Brain pericyte (primary cell): ENCODE data around the gene GPHA2.

ENCODE experiments used
- DNase-seq: peaks from one replicate; pipeline ENCODE4 v3.0.0-alpha.2; 2012; ENCODE audit warnings: low read depth, low spot score

The GPHA2 gene

DNA sequence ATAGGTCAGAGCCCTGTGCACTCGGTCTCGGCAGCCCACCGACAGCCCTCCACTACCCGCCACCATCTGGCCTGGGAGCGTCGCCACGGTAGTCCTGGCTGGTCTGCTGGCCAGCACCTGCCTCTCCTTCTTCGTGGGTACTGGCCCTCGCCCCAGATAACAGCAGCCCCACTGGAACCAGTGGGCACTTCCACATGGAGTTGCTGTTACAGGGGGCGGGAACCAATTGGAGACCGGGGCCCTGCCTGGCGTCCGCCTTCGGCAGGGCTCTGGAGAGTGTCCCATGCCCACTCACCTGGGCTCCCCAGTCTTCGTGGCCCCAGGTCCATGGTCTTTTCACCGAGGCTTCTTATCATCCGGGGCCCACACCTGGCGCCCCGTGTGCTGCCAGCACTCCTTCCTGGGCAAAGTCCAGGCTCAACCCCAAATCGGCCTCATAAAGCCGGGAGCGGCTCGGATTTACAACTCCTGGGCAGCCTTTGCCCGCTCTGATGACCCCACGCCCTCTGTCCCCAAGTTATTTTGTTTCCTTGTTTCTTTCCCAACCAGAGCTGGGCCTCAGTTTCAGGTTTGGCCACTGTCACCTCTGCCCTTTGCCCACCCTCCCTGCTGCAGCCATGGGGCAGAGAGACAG is 44.4 kb downstream of the GPHA2 start:
- no peak for DNase-seq

DNA sequence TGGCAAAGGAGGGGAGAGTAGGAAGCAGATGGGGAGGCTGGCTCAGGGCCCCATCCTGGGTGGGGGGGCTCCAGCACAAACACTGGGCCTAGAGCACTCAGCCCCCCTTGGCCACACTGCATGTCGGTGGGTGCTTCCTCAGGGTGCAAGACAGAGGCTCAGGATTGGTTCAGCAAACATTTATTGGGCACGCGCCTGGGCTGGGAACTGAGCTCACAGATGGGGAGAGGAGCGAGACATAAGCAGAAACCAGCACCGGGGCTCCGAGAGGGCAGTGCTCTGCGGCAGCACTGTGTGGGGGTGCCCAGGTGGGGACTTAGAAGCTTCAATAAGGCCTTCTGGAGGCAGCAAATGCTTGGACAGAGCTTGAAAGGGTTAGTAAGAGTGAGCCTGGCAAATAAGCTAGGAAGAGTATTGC is 45.2 kb downstream of the GPHA2 start:
- no peak for DNase-seq

DNA sequence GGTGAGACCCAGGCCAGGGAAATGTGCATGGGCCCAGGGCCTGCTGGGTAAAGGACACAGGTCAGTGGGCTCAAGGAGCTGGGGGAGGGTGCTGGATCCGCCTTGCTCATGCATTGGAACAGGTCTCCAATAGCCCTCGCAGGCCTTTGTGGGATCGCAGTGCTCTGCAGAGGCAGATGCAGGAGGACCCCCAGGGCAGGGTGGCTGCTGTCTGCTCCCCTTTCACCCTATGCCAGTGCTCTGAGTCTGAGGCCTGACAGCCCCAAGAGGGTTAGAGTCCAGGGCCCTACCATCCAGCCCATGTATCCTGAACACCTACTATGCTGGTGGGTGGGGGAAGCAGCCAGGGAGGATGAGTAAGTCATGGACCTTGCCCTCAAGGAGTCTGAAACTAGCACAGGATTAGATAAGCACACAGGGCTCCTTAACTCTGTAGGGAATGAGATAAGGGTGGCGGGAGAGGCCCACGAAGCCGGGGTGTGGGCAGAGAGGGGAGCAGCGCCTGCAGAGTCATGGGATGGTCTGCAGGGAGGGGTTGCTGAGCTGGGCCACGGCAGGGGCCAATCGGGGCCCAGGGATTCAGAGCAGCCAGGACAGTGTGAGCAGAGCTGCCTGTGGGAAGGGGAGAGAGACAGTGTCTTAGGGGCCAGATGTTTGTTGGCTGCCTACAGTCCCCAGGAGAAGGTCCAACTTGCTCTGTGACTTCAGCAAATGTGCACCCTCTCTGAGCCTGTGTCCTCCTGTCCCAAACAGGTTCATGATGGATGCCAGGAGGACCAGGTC is 46.8 kb downstream of the GPHA2 start:
- DNase-seq = no peak

DNA sequence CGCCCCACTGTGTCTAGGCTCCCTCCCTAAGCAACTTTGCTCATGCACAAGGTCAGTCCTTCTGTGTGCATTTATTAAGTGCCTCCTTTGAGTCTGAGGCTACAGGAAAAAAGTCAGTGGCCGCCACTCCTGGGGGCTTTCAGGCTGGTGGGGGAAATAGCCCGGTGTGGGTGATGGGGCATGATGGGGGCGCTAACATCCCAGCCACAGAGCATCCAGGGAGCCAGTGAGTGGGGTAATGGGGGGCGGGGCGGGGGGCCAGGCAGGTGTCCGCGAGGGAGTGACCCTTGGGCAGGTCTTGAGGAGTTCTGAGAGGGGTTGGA is 47.3 kb downstream of the GPHA2 start:
- no peak for DNase-seq

DNA sequence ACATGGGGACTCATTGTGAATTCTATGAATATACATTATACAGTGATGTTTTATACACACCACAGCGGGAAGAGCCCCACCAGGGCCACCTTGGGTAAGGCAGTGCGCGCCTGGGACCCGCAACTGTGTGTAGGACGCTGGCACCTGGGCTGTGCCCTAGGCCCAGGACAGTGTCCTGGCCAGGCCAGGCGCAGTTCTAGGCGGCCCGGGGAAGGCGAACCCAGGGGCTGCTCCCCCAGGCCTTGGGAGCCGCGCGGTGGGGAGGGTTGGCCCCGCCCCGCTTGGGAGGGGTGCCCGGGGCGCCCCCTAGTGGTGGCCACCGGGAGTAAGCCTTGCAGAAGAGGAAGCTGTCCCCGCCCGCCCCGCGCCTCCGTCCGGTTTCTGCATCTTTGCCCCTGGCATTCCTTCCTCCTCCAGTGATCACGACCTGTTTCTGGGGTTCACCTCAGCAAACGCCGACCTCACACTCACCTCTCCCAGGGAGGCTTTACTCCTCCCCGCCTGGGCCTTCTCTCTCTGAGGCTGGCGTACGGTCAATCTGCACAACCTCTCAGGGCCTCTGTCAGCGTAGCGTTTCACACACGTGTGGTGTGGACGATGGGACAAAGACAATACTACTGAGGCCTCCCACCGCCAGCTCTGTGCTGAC is 47.8 kb downstream of the GPHA2 start:
- DNase-seq = no peak

DNA sequence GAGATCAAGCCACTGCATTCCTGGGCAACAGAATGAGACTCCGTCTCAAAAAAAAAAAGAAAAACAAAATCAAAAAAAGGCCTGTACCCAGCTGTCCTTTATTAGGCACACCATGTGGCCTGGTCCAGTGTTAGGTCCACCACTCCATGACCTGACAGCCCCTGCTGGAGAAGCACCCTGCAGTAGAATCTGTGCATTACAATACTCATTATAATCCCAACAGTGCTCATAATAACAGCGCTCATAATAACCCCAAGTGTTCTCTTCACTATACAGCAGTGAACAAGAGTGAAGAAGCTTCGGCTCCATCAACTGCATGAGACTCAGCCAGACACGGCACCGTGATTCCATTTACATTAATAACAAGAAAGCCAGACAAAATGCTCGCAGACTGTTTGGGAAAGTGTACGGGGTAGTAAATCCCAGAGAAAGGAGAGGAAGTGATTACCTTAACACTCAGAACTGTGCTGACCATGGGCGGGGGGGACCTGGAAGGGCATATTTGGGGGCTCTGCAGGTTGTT is 48.4 kb downstream of the GPHA2 start:
- DNase-seq = no peak

DNA sequence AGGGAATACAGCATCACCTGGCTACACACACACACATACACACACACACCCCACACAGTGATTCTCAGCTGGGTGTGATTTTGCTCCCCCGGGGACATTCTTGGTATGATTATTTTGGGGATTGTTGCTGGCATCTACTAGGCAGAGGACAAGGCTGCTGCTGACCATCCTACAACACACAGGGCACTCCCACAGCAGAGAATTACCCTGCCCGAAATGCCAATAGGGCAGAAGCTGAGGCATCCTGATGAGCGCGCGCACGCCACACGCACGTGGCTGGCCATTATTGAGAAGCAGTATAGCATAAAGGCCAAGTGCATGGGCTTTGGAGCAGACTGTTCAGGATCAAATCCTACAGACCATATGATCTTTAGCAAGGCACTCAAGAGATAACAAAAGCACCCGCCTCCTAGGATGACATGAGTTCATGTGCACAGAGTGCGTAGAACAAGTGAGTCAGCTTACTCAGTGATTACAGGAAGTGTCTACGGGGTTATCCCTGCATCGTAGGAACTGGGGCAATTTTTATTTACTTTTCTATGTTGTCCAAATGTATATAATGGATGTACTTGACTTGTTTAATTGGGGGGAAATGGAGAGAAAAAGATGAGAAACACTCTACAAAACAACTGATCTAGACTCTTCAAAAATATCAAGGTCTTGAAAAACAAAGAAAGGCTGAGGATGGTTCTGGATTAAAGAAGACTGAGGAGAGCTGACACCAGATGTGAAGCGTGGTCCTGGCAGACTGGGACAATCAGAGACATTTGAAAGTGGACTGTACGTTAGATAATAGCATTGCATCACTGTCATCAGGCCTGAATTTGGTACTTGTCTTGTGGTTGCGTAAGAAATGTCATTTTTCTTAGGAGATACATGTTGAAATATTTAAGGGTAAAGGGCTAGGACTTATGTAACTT is 50.1 kb downstream of the GPHA2 start:
- no peak for DNase-seq
